A673 (cell line): ENCODE measurements around the gene CDRT4. TPM values are rescaled to one million over a fixed set of nuclear protein-coding genes. Genes with fewer than 3 reads are reported as not detected.

Source experiments
- BruUV-seq: library from RNA; stranded (reverse); fragments of 400-500 nt; replicated peaks from 2 replicates; lab custom pipeline; 2021; lab: Mats Ljungman, UMichigan
- CTCF ChIA-PET: fragments of 300-600 bp; sonication (Branson Sonifier 250); formaldehyde crosslinking; loops from one replicate; lab custom pipeline; 2022; ENCODE audit warnings: antibody characterized with exemption; lab: Charles Lee
- POLR2A ChIA-PET: fragments of 300-600 bp; sonication (Branson Sonifier 250); formaldehyde crosslinking; loops from one replicate; lab custom pipeline; 2022; ENCODE audit warnings: antibody characterized with exemption; ENCODE audit not compliant: low non-redundant PET; lab: Charles Lee
- DNase-seq: peaks from one replicate; pipeline ENCODE4 v3.0.0-alpha.2; 2015; ENCODE audit warnings: low spot score
- H3K27ac ChIP-seq: fragments of 200-600 bp; sonication (generic); 2 replicates; pipeline ENCODE4 v1.5.1; 2016; ENCODE audit warnings: mixed run types, low read depth, mild to moderate bottlenecking, mixed read lengths, antibody characterized with exemption, low read length; ENCODE audit not compliant: poor library complexity, severe bottlenecking
- H3K27me3 ChIP-seq: fragments of 200-600 bp; sonication (generic); replicated peaks from 2 replicates; pipeline ENCODE4 v1.6.1; 2017; ENCODE audit warnings: mixed run types, low read depth, mild to moderate bottlenecking, mixed read lengths, antibody characterized with exemption, low read length; ENCODE audit not compliant: insufficient read depth, poor library complexity
- H3K36me3 ChIP-seq: fragments of 200-600 bp; sonication (generic); 2 replicates; pipeline ENCODE4 v1.6.1; 2016; ENCODE audit warnings: mixed run types, mild to moderate bottlenecking, mixed read lengths, antibody characterized with exemption, low read length; ENCODE audit not compliant: insufficient read depth, poor library complexity, severe bottlenecking
- H3K4me1 ChIP-seq: fragments of 200-600 bp; sonication (generic); 2 replicates; pipeline ENCODE4 v1.6.1; 2017; ENCODE audit warnings: mixed run types, mild to moderate bottlenecking, mixed read lengths, antibody characterized with exemption, low read length; ENCODE audit not compliant: insufficient read depth, poor library complexity, severe bottlenecking
- H3K4me3 ChIP-seq: fragments of 200-600 bp; sonication (generic); 2 replicates; pipeline ENCODE4 v1.5.1; 2016; ENCODE audit warnings: low read depth, mixed run types, mild to moderate bottlenecking, mixed read lengths, low read length; ENCODE audit not compliant: poor library complexity, severe bottlenecking
- H3K9me3 ChIP-seq: fragments of 200-600 bp; sonication (generic); 2 replicates; pipeline ENCODE4 v1.6.1; 2016; ENCODE audit warnings: mixed run types, low read depth, mild to moderate bottlenecking, mixed read lengths, antibody characterized with exemption, low read length; ENCODE audit not compliant: poor library complexity, severe bottlenecking
- CTCF ChIP-seq: fragments of 300-800, 200-600 bp; sonication (generic); conservative IDR thresholded peaks from 2 replicates; pipeline ENCODE4 v1.5.1; 2017; ENCODE audit warnings: low read depth, mild to moderate bottlenecking, antibody characterized with exemption, low read length, moderate library complexity, mixed read lengths
- EZH2 ChIP-seq: fragments of 200-600 bp; sonication (generic); IDR thresholded peaks from 2 replicates; pipeline ENCODE4 v1.6.1; 2017; ENCODE audit warnings: borderline replicate concordance, low read depth, mild to moderate bottlenecking, mixed read lengths, antibody characterized with exemption, low read length; ENCODE audit not compliant: poor library complexity, severe bottlenecking
- intact Hi-C: fragments of 100-400 bp; cut with micrococcal nuclease; formaldehyde crosslinking; loops from one replicate; pipeline ENCODE4 v1.10.0; 2022; ENCODE audit not compliant: unreplicated experiment
- total RNA-seq: library from RNA; stranded (reverse); gene quantifications from 2 replicates; pipeline ENCODE4 v1.2.3, GENCODE V29; 2021

The CDRT4 gene
- total RNA-seq, 1 experiment from 2014 or later, result 0.62 TPM

DNA sequence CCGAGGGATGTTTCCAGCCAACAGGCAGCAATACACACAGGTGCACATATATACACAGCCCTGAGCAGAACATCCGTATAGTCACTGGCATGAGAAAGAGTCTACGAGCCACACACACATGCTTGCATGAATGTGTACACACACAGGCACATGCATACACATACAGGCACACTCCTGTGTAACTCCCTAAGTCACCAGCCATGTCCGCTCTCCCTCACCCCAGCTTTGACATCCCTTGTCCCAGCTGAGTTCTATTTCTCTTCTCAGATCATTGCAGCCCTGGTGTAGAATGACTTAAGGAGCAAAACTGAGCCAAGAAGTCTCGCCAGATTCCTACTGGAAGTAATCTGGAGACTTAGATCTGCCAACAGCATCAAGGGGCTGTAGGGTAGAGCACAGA, 13.1 kb downstream of the CDRT4 start:
- DNase-seq, result no peak
- H3K4me3 ChIP-seq, result no peak overlapping the region
- H3K9me3 ChIP-seq, result no peaks in the 10 kb centered on the region
- TF ChIP-seq EZH2 (no peak), CTCF (no peak)
- H3K27ac ChIP-seq, result no peak overlapping the region
- no TSS peak for BruUV-seq
- H3K4me1 ChIP-seq, result no peaks in the 10 kb centered on the region
- no peaks in the 10 kb centered on the region for H3K27me3 ChIP-seq
- ChIA-PET POLR2A (no interaction called here), CTCF (no interaction called here)
- intact Hi-C loops, result no loop called here
- H3K36me3 ChIP-seq, result no peaks in the 10 kb centered on the region

DNA sequence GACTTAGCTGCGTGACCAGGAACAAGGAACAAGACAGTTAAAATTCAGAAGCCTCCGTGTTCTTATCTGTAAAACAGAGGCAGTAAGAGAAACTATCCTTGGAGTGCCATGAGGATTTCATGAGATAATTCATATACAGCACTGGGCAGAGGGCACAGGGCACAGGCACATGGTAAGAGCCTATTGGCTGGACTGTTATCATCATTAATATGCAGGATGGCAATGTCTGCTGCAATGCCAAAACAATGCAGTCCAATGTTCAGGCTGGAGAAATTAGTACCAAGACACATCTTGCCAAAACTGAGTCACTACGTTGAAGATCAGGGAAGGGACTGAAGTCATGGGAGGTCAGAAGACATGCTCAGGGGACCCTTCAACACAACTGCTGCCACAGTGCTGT, 13.6 kb downstream of the CDRT4 start:
- CTCF ChIA-PET, result no interaction called here
- intact Hi-C loops, result no loop called here

GRCh38 chr17:15453246-15453645, 14.2 kb downstream of the CDRT4 start:
- no peak for DNase-seq
- Histone ChIP-seq H3K9me3 (no peaks in the 10 kb centered on the region), H3K27me3 (no peaks in the 10 kb centered on the region), H3K4me1 (no peaks in the 10 kb centered on the region), H3K4me3 (no peak overlapping the region), H3K36me3 (no peaks in the 10 kb centered on the region), H3K27ac (no peak overlapping the region)
- BruUV-seq, result no TSS peak
- ChIA-PET POLR2A (no interaction called here), CTCF (no interaction called here)
- no peak for TF ChIP-seq EZH2
- TF ChIP-seq CTCF, result no peak
- intact Hi-C loops, result no loop called here

More for the DNA sequence above, 13.6 kb downstream of the CDRT4 start:
- Histone ChIP-seq H3K4me3 (no peak overlapping the region), H3K4me1 (no peaks in the 10 kb centered on the region), H3K27me3 (no peaks in the 10 kb centered on the region), H3K27ac (no peak overlapping the region), H3K9me3 (no peaks in the 10 kb centered on the region), H3K36me3 (no peaks in the 10 kb centered on the region)
- no peak for TF ChIP-seq CTCF
- TF ChIP-seq EZH2, result no peak
- POLR2A ChIA-PET, result no interaction called here
- DNase-seq, result no peak
- BruUV-seq, result no TSS peak
